ENCODE data around the gene UBAP2.

UBAP2 gene, protein sequence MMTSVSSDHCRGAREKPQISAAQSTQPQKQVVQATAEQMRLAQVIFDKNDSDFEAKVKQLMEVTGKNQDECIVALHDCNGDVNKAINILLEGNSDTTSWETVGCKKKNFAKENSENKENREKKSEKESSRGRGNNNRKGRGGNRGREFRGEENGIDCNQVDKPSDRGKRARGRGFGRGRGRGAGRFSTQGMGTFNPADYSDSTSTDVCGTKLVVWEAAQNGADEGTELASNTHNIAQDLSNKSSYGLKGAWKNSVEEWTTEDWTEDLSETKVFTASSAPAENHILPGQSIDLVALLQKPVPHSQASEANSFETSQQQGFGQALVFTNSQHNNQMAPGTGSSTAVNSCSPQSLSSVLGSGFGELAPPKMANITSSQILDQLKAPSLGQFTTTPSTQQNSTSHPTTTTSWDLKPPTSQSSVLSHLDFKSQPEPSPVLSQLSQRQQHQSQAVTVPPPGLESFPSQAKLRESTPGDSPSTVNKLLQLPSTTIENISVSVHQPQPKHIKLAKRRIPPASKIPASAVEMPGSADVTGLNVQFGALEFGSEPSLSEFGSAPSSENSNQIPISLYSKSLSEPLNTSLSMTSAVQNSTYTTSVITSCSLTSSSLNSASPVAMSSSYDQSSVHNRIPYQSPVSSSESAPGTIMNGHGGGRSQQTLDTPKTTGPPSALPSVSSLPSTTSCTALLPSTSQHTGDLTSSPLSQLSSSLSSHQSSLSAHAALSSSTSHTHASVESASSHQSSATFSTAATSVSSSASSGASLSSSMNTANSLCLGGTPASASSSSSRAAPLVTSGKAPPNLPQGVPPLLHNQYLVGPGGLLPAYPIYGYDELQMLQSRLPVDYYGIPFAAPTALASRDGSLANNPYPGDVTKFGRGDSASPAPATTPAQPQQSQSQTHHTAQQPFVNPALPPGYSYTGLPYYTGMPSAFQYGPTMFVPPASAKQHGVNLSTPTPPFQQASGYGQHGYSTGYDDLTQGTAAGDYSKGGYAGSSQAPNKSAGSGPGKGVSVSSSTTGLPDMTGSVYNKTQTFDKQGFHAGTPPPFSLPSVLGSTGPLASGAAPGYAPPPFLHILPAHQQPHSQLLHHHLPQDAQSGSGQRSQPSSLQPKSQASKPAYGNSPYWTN

DNA sequence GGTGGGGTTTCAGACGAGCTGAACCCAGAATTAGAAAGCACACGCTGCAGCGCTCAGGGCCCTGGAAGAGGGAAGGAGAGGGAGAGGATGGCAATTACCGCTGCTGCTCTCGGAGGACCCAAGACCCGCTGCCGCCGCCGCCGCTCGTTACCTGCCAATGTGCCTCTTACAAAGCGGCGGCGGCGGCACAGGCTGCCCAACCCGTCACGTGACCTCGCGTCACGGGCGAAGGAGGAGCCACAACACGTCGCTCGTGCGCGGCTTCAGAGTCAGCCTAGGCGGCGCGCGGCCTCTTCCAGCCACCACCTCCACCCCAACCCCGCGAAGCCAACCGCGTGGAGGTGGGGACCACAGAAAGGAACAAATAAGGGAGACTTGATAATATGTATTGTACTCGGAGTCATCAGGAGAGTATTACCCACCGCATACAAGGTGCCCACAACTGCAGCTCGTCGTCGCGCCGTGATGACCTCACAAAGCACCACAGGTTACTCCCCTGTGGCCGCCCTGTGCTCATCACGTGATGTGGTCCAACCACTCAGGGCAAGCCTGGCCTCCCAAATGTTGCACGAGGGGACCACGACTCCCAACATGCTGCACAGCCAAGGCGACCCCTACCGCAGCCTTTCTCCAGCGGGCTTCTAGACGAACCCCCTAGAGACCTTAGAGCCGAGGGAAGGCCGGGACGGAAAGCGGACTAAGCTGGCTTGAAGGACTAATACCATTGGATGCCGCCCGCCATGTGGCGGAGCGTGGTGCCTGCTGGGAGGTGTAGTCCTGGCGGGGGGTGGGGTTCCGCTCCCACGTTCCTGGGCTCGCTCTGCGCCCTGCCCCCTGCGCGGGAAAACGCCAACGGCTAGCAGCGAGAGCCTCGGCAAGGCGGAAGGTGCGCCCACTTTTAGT lies at the start of gene UBAP2:
TSS of gene UBAP2 (minus strand) at position 161 of the 903 bp plus-strand sequence. CDS start 31,739 bp downstream, outside the sequence.
- DNase-seq (ENCODE audit: low read depth), result peak; percentile 95

DNA sequence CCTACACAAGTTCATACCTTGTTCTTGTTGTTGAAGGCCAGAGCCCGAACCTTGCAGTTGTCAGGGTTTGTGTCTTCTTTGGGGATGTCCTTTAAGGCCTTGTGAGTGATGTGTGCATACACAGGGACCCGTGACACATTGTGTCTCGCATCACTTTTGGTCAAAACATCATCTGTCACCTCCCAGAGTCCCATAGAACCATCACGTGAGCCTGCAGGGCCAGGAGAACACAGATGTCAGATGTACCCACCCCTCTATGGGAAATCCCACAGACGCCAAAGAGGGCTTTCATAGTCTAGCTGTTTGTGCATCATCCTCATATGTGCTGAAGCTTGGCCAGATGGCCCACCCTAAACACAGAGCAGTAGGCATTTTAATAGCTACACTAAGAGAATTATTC lies 49.6 kb upstream of the UBAP2 start:
- DNase-seq (ENCODE audit: low read depth), result no peak

DNA sequence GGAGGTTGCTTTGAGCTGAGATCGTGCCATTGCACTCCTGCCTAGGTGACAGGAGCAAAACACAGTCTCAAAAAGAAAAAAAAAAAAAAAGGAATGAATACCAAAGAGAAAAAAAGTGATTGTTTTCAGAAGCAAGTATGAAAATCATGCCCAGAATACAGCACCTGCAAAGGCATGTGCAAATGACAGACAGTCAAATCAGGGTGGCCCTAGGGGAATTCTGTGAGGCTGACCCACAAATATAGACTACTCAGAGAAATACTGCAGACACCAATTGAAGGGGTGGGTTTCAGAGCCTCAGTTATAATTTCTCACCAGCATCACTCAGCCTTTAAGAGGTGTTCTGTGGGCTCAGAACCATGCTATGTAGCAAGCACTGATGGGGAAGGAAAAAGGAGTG lies 49.2 kb upstream of the UBAP2 start:
- DNase-seq (ENCODE audit: low read depth), result no peak

DNA sequence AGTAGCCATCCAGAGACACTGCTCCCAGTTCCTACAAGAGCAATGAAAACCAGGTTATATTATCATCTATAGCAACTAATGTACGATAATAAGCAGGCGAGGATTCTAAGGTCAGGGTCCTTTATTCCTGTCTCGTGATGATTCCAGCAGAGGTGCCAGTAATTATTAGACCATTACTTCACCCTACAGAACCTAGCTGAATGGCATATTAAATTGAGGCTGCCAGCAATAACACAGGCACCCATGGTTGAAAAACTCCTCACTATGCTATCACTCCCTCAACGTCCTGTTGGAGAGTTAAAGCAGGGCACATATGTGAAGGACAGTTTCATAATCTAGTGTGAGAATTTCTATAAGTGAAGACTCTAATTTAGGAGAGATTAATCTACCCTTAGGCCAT lies 48.1 kb upstream of the UBAP2 start:
- DNase-seq (ENCODE audit: low read depth), result no peak

DNA sequence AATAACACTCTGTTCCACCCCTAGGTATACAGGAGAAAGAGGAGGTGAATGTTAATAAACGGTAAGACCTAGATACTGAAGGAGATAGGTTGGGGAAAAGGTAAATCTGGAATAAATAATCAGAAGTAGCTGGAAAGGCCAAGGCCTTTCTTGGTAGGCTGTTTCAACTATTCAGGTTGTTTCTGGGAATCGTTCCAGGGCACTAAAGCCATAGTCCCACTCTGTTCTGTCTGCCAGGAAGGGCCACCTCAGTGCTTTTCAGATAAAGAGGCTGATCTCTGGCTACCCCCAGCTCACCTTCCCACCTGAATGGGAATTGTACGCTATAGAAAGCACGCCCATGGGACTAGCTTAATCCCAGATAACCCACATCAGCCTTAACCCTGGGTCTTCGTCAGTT lies 44.9 kb upstream of the UBAP2 start:
- no peak for DNase-seq (ENCODE audit: low read depth)

DNA sequence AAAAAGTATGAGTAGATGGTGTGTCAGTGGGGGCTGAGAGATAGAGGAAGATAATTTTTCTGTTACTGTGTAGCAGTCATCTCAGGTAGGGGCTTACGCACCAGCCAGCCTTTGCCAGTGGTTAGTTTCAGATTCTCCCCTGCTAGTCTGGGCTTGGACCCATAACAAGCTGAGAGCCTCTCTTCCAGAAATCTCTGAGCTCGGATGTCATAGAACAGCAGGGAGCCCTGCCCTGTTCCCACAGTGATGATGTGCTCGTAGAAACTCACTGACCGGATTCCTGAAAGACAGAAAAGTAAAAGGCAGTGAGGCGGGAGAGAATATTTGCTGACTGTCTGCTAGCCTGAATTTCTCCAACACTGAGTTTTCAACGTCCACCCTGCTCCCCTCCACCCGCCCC lies 40.6 kb upstream of the UBAP2 start:
- DNase-seq (ENCODE audit: low read depth), result no peak

DNA sequence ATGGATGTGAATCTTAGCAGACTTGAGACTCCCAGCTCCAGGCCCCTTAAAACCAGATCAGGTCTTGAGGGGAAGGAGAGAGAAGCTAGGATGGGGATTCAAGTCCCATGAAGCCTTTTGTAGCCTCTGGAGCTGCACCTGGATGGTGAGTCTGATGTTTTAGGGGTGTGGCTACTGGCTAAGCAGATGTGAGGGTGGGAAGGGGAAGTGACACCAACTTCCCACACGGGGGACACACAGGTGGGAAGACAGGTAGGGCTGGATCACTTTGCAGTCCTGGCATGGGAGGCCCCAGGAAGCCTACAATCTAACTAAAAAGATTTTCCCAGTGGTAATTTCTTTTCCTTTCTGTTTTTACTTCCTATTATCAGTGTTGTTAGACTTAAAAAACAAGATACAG lies 38.7 kb upstream of the UBAP2 start:
- DNase-seq (ENCODE audit: low read depth), result no peak

DNA sequence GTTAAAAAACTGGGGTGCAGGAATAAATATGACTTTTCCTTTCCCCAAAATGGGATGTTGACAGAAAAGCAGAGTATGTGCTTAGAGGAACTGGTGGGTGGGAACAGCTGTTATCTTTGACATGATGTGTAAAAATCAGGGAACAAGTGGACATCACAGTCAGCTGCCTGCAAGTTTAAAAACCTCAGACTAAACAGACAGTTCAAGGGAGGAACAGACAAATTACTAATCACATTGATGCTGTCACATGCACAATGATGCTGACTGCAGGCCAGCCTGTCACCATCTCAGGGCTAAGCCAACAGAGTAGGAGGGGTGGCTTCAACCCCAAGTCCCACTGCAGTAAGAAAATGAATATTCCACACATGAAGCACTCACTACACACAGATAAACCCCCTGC lies 38.2 kb upstream of the UBAP2 start:
- DNase-seq (ENCODE audit: low read depth), result no peak

DNA sequence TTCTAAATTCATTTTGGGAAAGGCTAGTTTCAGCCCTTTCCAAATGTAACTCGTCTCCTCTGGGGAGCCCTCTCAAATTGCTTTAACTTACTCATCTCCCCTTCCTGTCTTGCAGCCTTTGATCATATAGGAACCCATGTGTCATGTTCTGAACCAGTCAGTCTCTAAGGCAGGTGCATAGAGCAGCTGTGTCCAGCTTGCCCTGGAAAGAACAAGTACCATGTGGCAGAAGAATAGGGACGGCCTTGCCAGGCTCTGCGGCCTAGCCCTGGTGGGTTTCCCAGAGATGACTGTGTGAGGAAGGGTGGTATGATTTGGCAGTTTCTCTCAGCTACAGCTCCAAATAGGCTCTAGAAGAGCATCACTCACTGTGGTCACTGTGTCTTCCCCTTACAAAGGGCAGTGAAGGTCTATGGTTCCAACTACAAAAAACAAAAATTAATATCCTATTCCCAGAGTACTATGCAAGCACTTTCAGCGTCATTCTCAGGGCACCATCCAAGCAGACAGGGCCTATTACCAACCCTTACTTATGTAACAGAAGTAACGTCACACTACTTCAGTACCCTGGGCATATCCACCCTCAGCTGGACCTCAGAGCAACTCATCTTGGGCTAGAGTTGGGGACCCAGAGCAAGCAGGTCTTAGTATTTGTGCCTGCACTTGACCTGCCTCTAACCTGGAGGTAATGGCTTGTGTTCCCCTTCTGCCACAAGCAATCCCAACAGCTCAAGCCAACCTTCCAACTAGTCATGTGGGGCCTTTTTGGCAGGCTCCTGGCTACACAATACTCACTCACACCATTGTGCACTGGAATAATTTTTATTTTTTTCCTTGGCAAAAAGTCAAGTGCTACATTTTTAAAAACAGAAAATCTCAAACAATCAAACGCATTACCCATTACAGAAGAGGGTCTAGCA lies 37.2 kb upstream of the UBAP2 start:
- DNase-seq (ENCODE audit: low read depth), result no peak

DNA sequence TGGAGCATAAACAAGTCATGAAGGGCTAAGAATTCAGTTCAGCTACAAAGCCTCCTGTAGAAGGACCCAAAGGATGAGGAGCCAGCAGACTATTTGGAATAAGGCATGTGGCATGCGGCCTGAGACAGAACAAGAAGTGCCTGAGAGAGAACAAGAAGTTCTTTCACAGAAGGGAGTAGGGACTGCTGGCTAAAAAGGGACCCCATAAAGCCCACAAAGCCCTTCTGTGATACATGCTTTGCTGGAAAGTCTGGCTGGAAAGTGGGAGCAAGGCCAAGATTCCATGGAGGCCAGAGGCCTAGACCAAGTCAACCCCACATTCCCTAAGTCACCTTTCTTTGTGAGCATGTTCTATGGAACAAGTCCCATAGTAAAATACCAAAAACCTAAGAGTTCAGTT lies 35.9 kb upstream of the UBAP2 start:
- DNase-seq (ENCODE audit: low read depth), result no peak

DNA sequence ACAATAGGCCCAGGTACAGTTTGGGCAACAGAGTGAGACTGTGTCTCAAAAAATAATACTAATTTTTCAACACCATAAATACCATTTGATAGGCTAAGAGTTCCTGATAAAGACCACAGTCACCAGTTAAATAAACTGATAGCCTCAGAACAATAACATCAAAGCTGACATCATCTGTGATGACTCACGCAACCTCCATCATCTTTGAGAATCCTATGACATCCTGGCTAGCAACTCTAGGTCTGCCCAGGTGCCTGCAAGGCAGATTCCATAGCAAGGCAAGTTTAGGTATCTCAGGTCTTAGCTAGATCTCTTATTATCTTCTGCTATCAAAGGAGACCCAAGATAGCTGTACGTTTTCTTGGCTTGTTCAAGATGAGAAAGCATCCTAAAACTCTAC lies 30.5 kb upstream of the UBAP2 start:
- no peak for DNase-seq (ENCODE audit: low read depth)

DNA sequence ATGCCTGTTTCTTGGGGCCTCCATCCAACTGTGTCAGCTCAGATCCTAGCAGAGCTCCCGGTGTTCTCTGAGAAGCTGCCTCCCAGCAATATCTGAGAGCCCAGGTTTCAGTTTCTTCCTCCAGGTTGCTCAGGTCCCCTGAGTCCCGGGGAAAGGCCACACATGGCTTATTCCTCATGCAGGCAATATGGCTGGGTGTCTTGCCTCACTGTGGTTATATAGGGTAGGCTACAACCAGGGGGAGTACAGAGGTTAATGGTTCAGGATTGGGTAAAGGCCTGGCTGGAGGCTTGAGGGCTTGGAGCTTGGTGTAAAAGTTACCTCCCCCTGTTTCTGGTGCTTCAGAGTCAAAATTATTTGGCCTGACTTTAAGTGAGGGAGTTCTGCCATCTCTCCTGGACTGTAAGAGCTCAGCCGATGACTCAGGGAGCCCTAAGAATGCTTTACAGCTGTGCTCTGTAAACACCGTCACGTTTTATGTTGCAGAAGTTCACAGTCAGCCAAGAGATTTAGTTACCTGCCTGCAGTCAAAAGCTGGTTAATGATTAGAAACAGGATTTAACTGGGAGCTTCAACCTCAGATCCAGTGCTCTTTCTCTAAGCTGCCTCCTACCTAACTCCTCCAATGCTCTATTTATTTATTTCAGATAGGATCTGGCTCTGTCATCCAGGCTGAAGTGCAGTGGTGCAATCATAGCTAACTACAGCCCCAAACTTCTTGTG lies 24.3 kb upstream of the UBAP2 start:
- DNase-seq (ENCODE audit: low read depth), result no peak

DNA sequence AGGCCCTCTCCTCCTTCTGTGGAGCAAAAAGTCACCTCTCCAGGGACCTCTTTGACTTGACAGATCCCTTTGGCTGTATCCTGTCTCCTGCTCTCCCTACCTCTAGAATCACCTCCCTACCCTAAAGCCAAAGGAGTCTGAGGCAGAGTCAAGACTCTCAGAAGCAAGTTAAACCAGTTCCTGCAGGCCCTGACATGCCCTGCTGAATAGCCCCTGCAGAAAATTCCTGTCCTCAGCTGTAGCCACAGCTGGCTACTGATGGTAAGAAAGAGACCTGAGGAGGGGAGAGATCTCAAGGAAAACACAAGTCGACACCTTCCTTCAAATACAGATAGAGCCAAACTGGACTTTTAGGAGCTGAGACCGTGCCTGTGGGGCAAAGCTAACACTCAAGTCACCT lies 23.7 kb upstream of the UBAP2 start:
- DNase-seq (ENCODE audit: low read depth), result no peak

DNA sequence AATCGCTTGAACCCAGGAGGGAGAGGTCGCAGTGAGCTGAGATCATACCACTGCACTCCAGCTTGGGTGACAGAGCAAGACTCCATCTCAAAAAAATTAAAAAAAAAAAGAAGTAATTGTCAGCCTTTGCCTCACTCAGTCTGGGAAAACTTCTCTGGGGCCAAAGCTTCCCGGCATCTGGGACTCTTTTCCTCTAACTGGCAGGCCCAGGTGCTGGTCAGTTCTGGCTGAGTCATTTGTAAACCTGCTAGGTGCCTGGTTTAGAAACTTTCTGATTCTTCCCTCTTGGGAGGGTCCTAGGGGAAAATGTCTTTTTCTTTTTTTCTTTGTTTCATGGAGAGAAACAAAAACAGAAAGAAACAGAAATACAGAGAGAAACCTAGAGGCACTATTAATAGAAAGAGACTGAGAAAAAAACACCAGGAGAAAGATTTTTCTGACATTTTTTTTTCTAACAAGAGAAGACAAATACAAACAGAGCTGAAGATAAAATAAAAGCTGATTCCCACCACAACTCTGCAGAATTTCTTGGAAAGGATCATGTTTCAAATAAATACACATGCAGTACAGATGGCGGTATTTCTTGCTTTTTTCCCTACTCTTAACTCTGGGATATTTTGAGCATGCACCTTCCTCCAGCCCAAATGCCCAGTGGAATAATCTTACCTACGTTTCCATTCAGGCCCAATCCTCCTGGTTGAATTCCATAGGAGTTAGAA lies 22.1 kb upstream of the UBAP2 start:
- DNase-seq (ENCODE audit: low read depth), result no peak

DNA sequence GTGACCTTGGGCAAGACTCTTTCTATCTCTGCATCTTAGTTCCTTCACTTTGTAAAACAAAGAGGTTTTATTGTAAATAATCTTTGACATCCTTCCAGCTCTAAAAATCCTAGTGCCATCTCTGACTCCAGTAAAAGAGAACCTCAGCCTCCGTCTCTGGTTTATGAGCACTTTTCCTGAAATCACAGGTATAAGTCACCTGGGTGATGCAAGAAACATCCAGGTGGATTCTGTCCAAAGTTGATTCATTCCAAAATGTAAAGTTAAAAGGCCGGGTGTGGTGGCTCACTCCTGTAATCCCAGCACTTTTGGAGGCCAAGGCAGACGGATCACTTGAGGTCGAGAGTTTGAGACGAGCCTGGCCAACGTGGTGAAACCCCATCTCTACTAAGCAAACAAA lies 21.1 kb upstream of the UBAP2 start:
- no peak for DNase-seq (ENCODE audit: low read depth)

DNA sequence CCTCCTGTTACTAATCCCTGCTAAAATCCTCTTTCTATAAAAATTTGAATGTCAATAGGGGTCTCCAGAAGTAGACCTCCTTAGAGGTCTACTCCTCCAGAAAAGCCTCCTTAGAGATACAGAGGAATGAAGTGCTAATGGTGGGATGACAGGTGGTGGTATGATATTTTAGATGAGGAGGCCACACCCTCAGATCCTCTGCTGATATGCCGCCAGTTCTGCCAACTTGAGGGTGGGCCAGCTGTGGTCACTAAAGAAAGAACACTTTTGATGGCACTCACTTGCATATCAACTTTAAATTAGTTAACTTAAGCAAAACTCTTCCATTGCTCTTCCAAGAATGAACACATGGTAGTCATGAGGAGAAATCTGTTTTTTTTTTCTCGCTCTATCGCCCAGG lies 16.9 kb upstream of the UBAP2 start:
- DNase-seq (ENCODE audit: low read depth), result no peak

DNA sequence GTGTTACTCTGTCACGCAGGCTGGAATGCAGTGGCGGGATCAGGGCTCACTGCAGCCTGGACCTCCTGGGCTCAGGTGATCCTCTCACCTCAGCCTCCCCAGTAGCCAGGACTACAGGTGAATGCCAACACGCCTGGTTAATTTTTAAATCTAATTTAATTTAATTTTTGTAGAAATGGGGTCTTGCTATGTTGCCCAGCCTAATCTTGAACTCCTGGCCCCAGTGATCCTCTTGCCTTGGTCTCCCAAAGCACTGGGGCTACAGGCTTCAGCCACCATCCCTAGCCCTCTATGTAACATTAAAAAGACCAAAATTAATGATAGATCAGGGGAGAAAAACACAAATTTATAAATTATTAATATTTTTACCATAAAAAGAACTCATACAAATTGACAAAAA lies 11.3 kb upstream of the UBAP2 start:
- no peak for DNase-seq (ENCODE audit: low read depth)

DNA sequence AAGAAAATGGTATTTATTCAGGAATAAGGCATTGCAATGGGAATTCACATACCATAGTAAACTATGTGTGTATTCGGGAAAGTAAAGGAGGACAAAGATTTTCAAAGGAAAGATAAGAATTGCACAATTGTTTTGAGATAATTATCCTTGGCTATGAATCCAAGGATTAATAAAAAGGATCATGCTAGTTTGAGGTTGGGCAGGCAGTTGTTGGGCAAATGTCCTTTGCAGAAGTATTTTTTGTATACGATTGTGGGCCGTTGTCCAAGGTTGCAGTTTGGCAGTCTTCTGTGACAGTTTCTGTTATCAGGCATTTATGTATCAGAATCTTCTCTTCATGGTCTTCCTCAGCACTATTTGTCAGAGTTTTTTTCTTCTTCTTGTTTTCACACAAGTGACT lies 10.6 kb upstream of the UBAP2 start:
- DNase-seq (ENCODE audit: low read depth), result no peak

DNA sequence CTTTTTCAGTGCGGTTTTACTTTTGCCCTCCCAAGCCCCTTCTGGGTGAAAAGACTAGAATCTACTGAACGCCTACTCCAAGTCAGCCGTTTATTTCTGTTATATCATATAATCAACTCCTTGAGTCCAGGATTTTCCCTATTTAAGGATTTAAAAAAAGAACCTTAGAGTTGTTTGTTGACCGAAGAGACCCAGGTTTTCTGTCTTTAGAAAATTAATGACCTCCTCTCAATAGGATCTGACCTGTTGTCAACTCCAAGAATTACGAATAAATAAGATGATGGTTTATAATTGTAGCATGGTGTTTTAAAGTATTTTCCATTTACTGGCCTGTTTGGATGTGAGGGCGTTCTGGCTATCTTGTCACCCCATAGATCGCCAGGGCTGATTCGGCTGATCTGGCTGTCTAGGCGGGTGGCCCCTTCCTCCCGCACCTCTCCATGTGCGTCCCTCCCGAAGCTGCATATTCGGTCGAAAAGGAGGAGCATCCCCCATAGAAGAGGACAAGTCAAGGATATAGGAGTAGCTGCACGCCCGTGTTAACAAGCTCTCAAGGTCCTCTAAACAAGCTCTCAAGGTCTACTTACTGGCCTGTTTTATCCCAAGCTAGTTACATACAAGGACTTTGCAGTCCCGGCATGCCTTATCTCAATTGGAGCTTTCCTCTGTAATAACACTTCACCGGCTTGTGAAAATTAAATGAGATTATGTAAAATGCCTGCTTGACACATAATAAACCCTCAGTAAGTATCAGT lies 1.1 kb upstream of the UBAP2 start:
- no peak for DNase-seq (ENCODE audit: low read depth)

All from CMK (cell line).